Lower lobe of right lung (tissue), 2 donors: ENCODE measurements around the gene SLCO2B1. TPM values are rescaled to one million over a fixed set of nuclear protein-coding genes. Genes with fewer than 3 reads are reported as not detected.

Source experiments
- ATAC-seq, 2 donors: fragments of 200-7000 bp; cut with Tn5 transposase; one replicate each; pipeline ENCODE4 v1.9.1; 2020 to 2022; ENCODE audit warnings: mild to moderate bottlenecking in 2 of 2, moderate library complexity in 2 of 2
- DNase-seq: peaks from one replicate; pipeline ENCODE4 v3.0.0-alpha.2; 2020
- H3K27ac ChIP-seq: fragments of 200-600 bp; one replicate; pipeline ENCODE4 v1.8.0; 2022
- H3K27me3 ChIP-seq: fragments of 200-600 bp; one replicate; pipeline ENCODE4 v1.8.0; 2022; ENCODE audit warnings: low read depth
- H3K36me3 ChIP-seq: fragments of 200-600 bp; one replicate; pipeline ENCODE4 v1.8.0; 2022; ENCODE audit warnings: mild to moderate bottlenecking
- H3K4me1 ChIP-seq: fragments of 200-600 bp; one replicate; pipeline ENCODE4 v1.8.0; 2022
- H3K4me3 ChIP-seq: fragments of 200-600 bp; one replicate; pipeline ENCODE4 v1.8.0; 2022; ENCODE audit warnings: mild to moderate bottlenecking
- H3K9me3 ChIP-seq: fragments of 200-600 bp; one replicate; pipeline ENCODE4 v1.8.0; 2022
- CTCF ChIP-seq: fragments of 200-600 bp; IDR thresholded peaks from one replicate; pipeline ENCODE4 v1.8.0; 2022; ENCODE audit warnings: antibody characterized with exemption, mild to moderate bottlenecking
- intact Hi-C: fragments of 100-400 bp; cut with DNase I; formaldehyde crosslinking; loops from one replicate; pipeline ENCODE4 v1.11.0; 2022
- total RNA-seq: library from RNA; stranded (reverse); fragmentation: NEBNext Ultra II Directional; extraction: Animal tissue kit (Norgen Biotek cat#: 25700); gene quantifications from one replicate; pipeline ENCODE4 v1.2.1, GENCODE V29; 2021
- donor health status: DM: no; HTN: yes; CAD: no; lungs with severe emphysema.

Gene SLCO2B1
- total RNA-seq, 1 donor from 2014 or later: 332 TPM

- ATAC-seq (no peak), DNase-seq (no peak)
- H3K27ac ChIP-seq: no peak overlapping the region
- peaks cover 24% of the 10 kb centered on the region for H3K4me1 ChIP-seq
- H3K36me3 ChIP-seq: peaks cover 52% of the 10 kb centered on the region
- no peak for TF ChIP-seq CTCF
- H3K4me3 ChIP-seq: no peak overlapping the region
- no peaks in the 10 kb centered on the region for H3K27me3 ChIP-seq
- intact Hi-C loops: no loop called here
- H3K9me3 ChIP-seq: no peaks in the 10 kb centered on the region
Observed at GRCh38 chr11:75199412-75199955, 48.6 kb downstream of the SLCO2B1 start.

- Histone ChIP-seq H3K27me3 (no peaks in the 10 kb centered on the region), H3K4me3 (no peak overlapping the region), H3K36me3 (peaks cover 52% of the 10 kb centered on the region), H3K4me1 (peaks cover 18% of the 10 kb centered on the region), H3K9me3 (no peaks in the 10 kb centered on the region), H3K27ac (no peak overlapping the region)
- ATAC-seq (no peak), DNase-seq (no peak)
- no peak for TF ChIP-seq CTCF
- intact Hi-C loops: loop anchor here (10.0 kb wide), 1 partner anchor 55 kb away; no protein-coding TSS in a partner anchor
Observed at GRCh38 chr11:75200051-75200450, 49.1 kb downstream of the SLCO2B1 start.

- Histone ChIP-seq H3K9me3 (no peaks in the 10 kb centered on the region), H3K36me3 (peaks cover 52% of the 10 kb centered on the region), H3K4me3 (no peak overlapping the region), H3K27me3 (no peaks in the 10 kb centered on the region), H3K27ac (no peak overlapping the region), H3K4me1 (peaks cover 13% of the 10 kb centered on the region)
- no peak for ATAC-seq
- no peak for TF ChIP-seq CTCF
- intact Hi-C loops: loop anchor here (10.0 kb wide), 1 partner anchor 56 kb away; no protein-coding TSS in a partner anchor
- no peak for DNase-seq
Observed at GRCh38 chr11:75200531-75200930, 49.6 kb downstream of the SLCO2B1 start.

DNA sequence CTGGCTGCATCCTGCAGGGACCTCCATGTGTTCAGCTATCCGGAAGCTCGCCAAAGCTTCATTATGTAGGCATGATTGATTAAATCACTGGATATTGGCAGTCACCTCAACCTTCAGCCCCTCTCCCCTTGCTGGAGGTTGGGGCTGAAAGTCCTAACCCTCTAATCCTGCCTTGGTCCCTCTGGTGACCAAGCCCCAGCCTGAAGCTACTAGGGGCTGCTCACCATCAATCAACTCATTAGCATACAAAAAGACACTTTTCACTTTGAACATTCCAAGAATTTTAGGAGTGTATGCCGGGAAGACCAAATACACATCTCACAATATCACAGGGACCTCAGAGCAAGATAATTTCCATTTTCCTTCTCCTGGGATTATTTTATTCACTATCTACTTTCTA, 50.9 kb downstream of the SLCO2B1 start:
- no peak for TF ChIP-seq CTCF
- no peak overlapping the region for H3K4me3 ChIP-seq
- H3K9me3 ChIP-seq: no peaks in the 10 kb centered on the region
- DNase-seq (no peak), ATAC-seq (no peak)
- H3K27ac ChIP-seq: no peak overlapping the region
- no peaks in the 10 kb centered on the region for H3K27me3 ChIP-seq
- peaks cover 45% of the 10 kb centered on the region for H3K36me3 ChIP-seq
- intact Hi-C loops: loop anchor here (10.0 kb wide), 1 partner anchor 57 kb away; no protein-coding TSS in a partner anchor
- peaks cover under 1% of the 10 kb centered on the region for H3K4me1 ChIP-seq

DNA sequence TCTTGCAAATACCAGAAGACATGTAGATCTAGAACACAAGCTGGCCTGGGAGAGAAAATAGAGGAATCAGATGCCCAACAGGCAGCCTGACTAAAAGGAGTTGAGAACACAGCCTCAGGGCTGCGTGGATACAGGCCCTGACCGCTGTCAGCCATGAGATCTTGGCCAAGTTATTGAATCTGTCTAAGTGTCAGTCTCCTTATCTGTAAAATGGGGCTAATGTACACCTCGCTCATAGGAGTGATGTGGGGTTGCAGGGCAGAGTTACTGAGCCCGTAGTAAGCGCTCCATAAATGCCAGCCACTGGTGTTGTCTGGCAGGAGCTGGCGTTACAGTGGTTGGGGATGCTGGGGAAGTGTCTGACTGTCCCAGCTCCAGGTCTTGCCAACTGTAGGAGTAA, 51.3 kb downstream of the SLCO2B1 start:
- no peaks in the 10 kb centered on the region for H3K9me3 ChIP-seq
- intact Hi-C loops: loop anchor here (10.0 kb wide), 1 partner anchor 57 kb away; no protein-coding TSS in a partner anchor
- no peak for ATAC-seq
- no peak overlapping the region for H3K4me3 ChIP-seq
- no peak for TF ChIP-seq CTCF
- no peaks in the 10 kb centered on the region for H3K27me3 ChIP-seq
- H3K36me3 ChIP-seq: peaks cover 41% of the 10 kb centered on the region
- no peaks in the 10 kb centered on the region for H3K4me1 ChIP-seq
- no peak overlapping the region for H3K27ac ChIP-seq
- no peak for DNase-seq
